ENCODE measurements around the gene MAP3K9.

- TF ChIP-seq CTCF (IDR thresholded peaks at IDR 0.05; ENCODE audit: insufficient read depth, low read depth, low read length): no peak
- TF ChIP-seq EZH2 (IDR thresholded peaks at IDR 0.05; ENCODE audit: insufficient read depth, low read length): no peak
Observed at GRCh38 chr14:70723276-70723675, 86.0 kb downstream of the MAP3K9 start.
